GM21381 (cell line): ENCODE data around the gene SLPI.

Source experiments
- ATAC-seq: cut with Tn5 transposase; IDR thresholded peaks from one replicate; pipeline ENCODE4 v1.9.1; 2021; ENCODE audit warnings: mild to moderate bottlenecking, moderate library complexity; ENCODE audit not compliant: unreplicated experiment

SLPI gene, protein sequence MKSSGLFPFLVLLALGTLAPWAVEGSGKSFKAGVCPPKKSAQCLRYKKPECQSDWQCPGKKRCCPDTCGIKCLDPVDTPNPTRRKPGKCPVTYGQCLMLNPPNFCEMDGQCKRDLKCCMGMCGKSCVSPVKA

DNA sequence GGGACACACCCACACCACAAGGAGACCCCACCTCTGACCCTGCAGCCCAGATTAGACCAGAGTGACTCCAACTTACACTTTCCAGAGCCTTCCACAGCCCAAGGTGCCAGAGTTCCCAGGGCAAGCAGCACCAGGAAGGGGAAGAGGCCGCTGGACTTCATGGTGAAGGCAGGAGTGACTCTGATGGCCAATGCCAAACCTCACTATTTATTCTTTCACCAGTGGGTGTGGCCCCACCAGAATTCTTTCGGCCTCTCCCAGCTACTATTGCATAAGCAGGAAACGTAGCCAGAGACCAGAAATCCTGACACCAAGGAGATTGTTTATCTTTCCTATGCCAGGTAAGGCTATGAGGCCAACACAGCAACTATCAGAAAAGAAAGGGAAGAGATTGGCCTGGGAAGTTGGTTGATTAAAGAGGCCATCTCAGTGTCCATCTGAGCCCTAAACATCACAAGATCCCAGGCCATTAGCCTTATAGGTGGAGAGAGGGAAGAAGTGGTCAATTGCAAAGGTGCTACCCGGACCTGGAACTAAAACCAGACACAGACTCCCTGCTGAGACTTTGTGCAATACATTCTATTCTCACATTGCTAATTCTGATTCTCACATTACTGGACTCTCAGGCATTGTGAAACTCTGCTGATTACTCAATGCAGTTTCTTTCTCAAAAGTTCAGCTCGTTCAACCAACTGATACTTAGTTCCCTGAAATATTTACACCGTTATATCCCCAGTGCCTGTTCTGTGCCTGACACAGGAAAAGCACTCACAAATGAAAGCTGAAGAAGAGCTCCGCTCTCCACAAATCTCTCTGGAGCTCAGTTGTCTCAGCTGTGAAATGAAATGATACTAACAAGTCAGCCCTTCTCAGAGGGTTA, at the start of gene SLPI:
Gene SLPI (minus strand): TSS at position 182 of the 880 bp plus-strand sequence. CDS start 21 bp downstream, at position 161.
- no peak for ATAC-seq

- ATAC-seq: no peak
These were observed 49.5 kb upstream of the SLPI start for GRCh38 chr20:45303586-45304463.

DNA sequence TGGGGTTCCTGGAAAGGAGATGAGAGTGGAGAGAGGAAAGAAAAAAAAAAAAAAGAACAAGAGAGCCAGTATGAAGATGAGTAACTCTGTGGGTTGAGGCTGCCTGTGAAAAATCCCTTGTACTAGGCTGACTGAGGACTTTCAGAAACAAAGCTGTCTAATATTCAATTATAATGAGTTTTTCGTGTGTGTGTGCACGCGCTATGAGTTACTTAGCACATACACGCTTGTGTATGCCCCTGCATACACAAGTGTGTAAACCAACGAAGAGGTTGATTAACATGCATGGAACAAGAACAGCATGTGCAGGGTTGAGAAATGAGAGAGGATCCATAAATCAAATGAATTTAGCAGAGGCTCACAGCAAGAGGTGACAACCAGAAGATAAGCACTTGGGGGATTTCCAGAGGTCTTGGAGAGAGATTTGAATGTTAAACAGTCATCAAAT, 47.5 kb upstream of the SLPI start:
- ATAC-seq: no peak

DNA sequence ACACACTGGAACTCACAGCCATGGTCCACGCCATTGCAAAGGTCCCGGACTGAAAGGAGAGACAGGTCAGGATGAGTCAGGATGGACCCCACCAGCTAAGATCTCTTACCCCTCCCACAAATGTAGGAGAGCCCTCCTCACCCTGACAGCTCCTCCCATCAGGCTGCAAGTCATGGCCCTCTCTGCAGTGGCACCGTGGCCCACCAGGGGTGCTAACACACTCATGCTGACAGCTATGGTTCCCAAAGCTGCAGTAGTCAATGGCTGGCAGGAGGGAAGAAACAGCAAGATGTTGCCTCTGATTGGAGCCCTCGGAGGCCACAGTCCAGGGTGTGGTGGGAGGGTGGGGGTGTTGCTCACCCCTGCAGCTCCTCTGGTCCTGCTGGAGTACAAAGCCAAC, 46.6 kb upstream of the SLPI start:
- peak; percentile 61 for ATAC-seq

- ATAC-seq: no peak
These were observed 45.4 kb upstream of the SLPI start for GRCh38 chr20:45299786-45300185.

GRCh38 chr20:45297786-45298497, 43.6 kb upstream of the SLPI start:
- ATAC-seq: no peak

- no peak for ATAC-seq
These were observed 40.3 kb upstream of the SLPI start for GRCh38 chr20:45294659-45295058.

DNA sequence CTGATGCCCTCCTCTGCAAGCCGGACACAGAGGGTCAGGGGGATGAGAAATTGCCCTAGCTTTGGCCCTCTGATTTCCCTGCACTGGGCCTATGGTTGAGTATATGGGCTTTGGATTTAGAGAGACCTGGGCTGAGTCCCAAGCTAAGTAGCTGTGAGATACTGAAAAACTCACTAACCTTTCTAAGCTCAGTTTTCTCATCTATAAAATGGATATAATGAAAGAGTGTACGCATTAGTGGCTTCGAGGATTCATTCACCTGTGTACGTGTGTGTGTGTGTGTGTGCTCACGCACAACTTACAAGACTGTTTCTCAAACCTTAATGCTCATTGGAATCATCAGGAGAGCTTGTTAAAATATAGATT, 39.6 kb upstream of the SLPI start:
- ATAC-seq: no peak

- ATAC-seq: no peak
These were observed 39.0 kb upstream of the SLPI start for GRCh38 chr20:45293041-45294002.

DNA sequence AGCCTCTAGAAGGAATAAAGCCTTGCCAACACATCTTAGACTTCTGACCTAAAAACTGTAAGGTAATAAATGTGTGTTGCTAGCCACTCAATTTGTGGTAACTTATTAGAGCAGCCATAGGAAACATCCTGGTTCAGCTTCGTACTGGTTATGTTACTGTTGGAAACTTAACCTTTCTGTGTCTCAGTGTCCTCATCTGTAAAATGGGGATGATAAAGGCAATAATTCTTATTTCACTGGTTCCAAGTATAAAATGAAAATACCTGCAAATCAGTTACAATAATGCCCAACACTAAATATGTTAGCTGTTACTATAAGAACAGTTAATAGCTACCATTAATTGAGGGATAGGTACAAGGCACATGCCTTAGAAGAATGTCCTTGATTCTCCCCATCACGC, 38.0 kb upstream of the SLPI start:
- no peak for ATAC-seq

DNA sequence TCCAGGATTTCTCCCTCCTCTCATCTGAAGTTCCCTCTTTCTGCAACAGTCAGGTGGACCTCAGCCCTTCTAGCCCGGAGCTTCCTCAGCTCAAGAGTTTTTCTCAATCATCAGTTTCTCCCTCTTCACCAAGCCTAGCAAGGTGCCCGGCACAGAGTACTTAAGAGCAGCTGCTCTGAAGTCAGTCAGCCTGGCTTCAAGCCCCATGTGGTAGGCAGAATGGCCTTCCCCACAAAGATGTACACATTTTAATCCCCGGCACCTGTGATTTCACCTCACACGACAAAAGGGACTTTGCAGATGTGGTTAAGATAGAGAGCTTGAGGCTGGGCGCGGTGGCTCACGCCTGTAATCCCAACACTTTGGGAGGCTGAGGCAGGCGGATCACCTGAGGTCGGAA, 37.2 kb upstream of the SLPI start:
- ATAC-seq: no peak

DNA sequence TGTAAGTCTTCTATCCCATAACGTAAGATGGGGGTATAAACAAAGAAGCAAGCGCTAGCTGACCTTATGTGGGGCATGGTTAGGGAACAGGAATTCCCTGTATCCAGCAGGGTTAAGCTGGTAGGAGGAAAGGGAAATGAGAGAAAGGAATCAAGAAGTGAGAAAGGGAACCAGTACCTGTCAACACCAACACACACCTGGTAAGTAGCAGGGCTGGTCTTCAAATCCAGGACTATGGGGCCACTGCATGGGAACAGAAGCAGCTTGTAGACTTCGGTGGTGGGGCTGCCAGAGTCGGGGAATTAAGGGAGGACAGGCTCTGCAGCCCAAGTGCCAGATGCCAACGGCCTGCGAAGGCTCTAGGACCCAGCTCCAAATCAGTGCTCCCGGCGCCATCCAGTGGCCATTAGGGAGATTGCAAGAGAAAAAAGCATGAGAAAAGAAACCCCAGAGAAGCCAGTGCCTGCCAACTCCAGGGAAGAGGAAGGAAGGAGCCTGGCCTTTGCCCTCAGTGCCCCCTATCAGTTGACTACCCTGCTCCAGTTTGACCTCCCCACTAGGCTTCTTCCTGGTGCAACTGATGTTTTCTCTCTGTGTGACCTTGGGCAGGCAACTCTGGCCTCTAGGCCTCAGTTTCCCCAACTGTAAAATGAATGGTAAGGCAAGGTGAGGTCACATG, 36.5 kb upstream of the SLPI start:
- no peak for ATAC-seq

GRCh38 chr20:45289942-45290676, 35.7 kb upstream of the SLPI start:
- ATAC-seq: no peak

DNA sequence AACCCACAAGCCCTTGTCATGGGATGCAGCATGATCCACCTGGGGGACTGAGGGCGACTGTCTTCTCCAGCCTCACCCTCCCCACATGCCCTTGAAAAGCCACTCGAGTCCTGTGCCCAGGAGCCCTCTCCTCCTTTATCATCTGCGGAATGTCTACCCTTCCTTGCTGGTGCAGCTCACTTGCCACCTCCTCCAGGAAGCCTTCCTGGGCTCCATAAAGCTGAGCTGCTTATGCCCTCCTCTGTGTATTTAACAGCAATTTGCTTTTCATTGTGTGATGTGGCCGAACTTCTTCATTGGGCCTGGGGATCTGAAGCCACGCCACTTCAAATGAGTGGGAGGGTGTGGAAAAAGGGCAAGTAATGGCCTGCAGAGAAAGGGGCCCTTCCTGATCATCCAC, 34.5 kb upstream of the SLPI start:
- ATAC-seq: no peak

GRCh38 chr20:45288376-45288775, 34.0 kb upstream of the SLPI start:
- ATAC-seq: no peak

- no peak for ATAC-seq
These were observed 29.2 kb upstream of the SLPI start for GRCh38 chr20:45283551-45284057.

GRCh38 chr20:45282700-45283550, 28.6 kb upstream of the SLPI start:
- ATAC-seq: no peak
